Liver (tissue), 9 donors: Measurements from ENCODE around the gene GABARAPL1. TPM values are rescaled to one million over a fixed set of nuclear protein-coding genes. Genes with fewer than 3 reads are reported as not detected.

ENCODE experiments used
- DNase-seq: peaks from one replicate; pipeline ENCODE4 v3.0.0-alpha.2; 2017; ENCODE audit warnings: low spot score
- H3K27ac ChIP-seq, 2 donors: one replicate each; pipeline ENCODE4 v1.7.0; 2013; ENCODE audit warnings: inconsistent platforms in 2 of 2, low read length in 2 of 2, control low read depth in 1 of 2, low read depth in 1 of 2, mild to moderate bottlenecking in 1 of 2
- H3K27me3 ChIP-seq, 4 donors: one replicate each; pipeline versions ENCODE4 v1.6.1 to v1.7.0; 2013; ENCODE audit warnings: low read length in 3 of 4, inconsistent platforms in 1 of 4, mild to moderate bottlenecking in 1 of 4, moderate library complexity in 1 of 4; ENCODE audit not compliant: control insufficient read depth in 4 of 4, insufficient read depth in 4 of 4
- H3K36me3 ChIP-seq, 4 donors: one replicate each; pipeline versions ENCODE4 v1.6.1 to v1.7.0; 2013; ENCODE audit warnings: low read length in 3 of 4, mild to moderate bottlenecking in 3 of 4, low read depth in 1 of 4, moderate library complexity in 1 of 4; ENCODE audit not compliant: control insufficient read depth in 4 of 4, insufficient read depth in 3 of 4
- H3K4me1 ChIP-seq, 4 donors: one replicate each; pipeline versions ENCODE4 v1.6.1 to v1.7.0; 2013; ENCODE audit warnings: low read length in 3 of 4, mild to moderate bottlenecking in 3 of 4, moderate library complexity in 1 of 4; ENCODE audit not compliant: control insufficient read depth in 4 of 4, insufficient read depth in 4 of 4
- H3K4me3 ChIP-seq, 3 donors: one replicate each; pipeline versions ENCODE4 v1.6.1 to v1.7.0; 2013; ENCODE audit warnings: low read length in 3 of 3, control low read depth in 1 of 3, low read depth in 1 of 3, mild to moderate bottlenecking in 1 of 3
- H3K9ac ChIP-seq, 2 donors: one replicate each; pipeline ENCODE4 v1.7.0; 2013; ENCODE audit warnings: low read length in 2 of 2, mild to moderate bottlenecking in 2 of 2, moderate library complexity in 2 of 2, control low read depth in 1 of 2, low read depth in 1 of 2
- H3K9me3 ChIP-seq, 4 donors: one replicate each; pipeline versions ENCODE4 v1.6.1 to v1.7.0; 2013; ENCODE audit warnings: low read length in 3 of 4; ENCODE audit not compliant: control insufficient read depth in 4 of 4
- ATF3 ChIP-seq: IDR thresholded peaks from 2 replicates; pipeline ENCODE4 v1.6.1; 2016; ENCODE audit warnings: antibody characterized with exemption
- EGR1 ChIP-seq, 2 donors: IDR thresholded peaks; 2 replicates each; pipeline ENCODE4 v1.6.1; 2016 to 2018; ENCODE audit warnings: antibody characterized with exemption in 2 of 2, low read depth in 2 of 2
- FOXA1 ChIP-seq: IDR thresholded peaks from 2 replicates; pipeline ENCODE4 v1.6.1; 2016; ENCODE audit warnings: antibody characterized with exemption
- FOXA2 ChIP-seq: IDR thresholded peaks from 2 replicates; pipeline ENCODE4 v1.6.1; 2016; ENCODE audit warnings: antibody characterized with exemption
- GABPA ChIP-seq, 2 donors: IDR thresholded peaks in 1 of 2; conservative IDR thresholded peaks in 1 of 2; 2 replicates each; pipeline ENCODE4 v1.6.1; 2016; ENCODE audit warnings: antibody characterized with exemption in 2 of 2, mild to moderate bottlenecking in 1 of 2, moderate library complexity in 1 of 2
- HNF4A ChIP-seq, 2 donors: conservative IDR thresholded peaks; 2 replicates each; pipeline ENCODE4 v1.6.1; 2016; ENCODE audit warnings: antibody characterized with exemption in 2 of 2, mild to moderate bottlenecking in 2 of 2
- HNF4G ChIP-seq: IDR thresholded peaks from 2 replicates; pipeline ENCODE4 v1.6.1; 2016; ENCODE audit warnings: antibody characterized with exemption
- JUND ChIP-seq, 2 donors: IDR thresholded peaks; 2 replicates each; pipeline ENCODE4 v1.6.1; 2016; ENCODE audit warnings: antibody characterized with exemption in 2 of 2
- MAX ChIP-seq: IDR thresholded peaks from 2 replicates; pipeline ENCODE4 v1.6.1; 2016; ENCODE audit warnings: antibody characterized with exemption
- NR2F2 ChIP-seq: IDR thresholded peaks from 2 replicates; pipeline ENCODE4 v1.6.1; 2016; ENCODE audit warnings: antibody characterized with exemption
- RAD21 ChIP-seq, 2 donors: IDR thresholded peaks; 2 replicates each; pipeline ENCODE4 v1.6.1; 2016; ENCODE audit warnings: antibody characterized with exemption in 2 of 2, mild to moderate bottlenecking in 2 of 2
- RXRA ChIP-seq, 2 donors: IDR thresholded peaks; 2 replicates each; pipeline ENCODE4 v1.6.1; 2017 to 2018; ENCODE audit warnings: antibody characterized with exemption in 2 of 2, mild to moderate bottlenecking in 1 of 2
- SP1 ChIP-seq: IDR thresholded peaks from 2 replicates; pipeline ENCODE4 v1.6.1; 2018; ENCODE audit warnings: antibody characterized with exemption, mild to moderate bottlenecking
- TAF1 ChIP-seq: conservative IDR thresholded peaks from 2 replicates; pipeline ENCODE4 v1.6.1; 2016; ENCODE audit warnings: antibody characterized with exemption, mild to moderate bottlenecking
- YY1 ChIP-seq: IDR thresholded peaks from 2 replicates; pipeline ENCODE4 v1.6.1; 2016; ENCODE audit warnings: antibody characterized with exemption, mild to moderate bottlenecking
- WGBS: extraction: QIAGEN DNeasy Blood & Tissue Kit; methylation state at CpG from one replicate; pipeline ENCODE4 v1.1.7; 2013; 5-methylcytosine and 5-hydroxymethylcytosine counted together
- polyA plus RNA-seq, 2 donors: library from polyadenylated mRNA; stranded (reverse) in 1 of 2; unstranded in 1 of 2; fragments of 200-250 nt in 1 of 2; fragments of >200 nt in 1 of 2; fragmentation: Nextera tagmentation in 1 of 2; extraction: Ambion mirVana in 1 of 2; gene quantifications; one replicate each; pipeline versions ENCODE4 v1.2.1 to v1.2.3, GENCODE V29; 2013 to 2015
- total RNA-seq, 2 donors: library from RNA; depleted of rRNA; stranded (reverse); fragments of >200 nt; gene quantifications; one replicate each; pipeline ENCODE4 v1.2.3, GENCODE V29; 2014
- TF ChIP-seq, protein P1 (sequence below): IDR thresholded peaks from 2 replicates; pipeline ENCODE4 v1.6.1; 2016; ENCODE audit warnings: antibody characterized with exemption, mild to moderate bottlenecking
- TF ChIP-seq, protein P2 (sequence below): fragments of 150-350 bp; IDR thresholded peaks from 2 replicates; pipeline ENCODE4 v1.5.1; 2017; ENCODE audit warnings: improper control_type of control experiment, low read depth, low read length; ENCODE audit not compliant: missing input control
- donor health status: healthy.
- donor health status: healthy.
- donor health status: healthy.
- donor health status: healthy.
- donor health status: healthy.

GABARAPL1 gene
- total and polyA plus RNA-seq, 4 donors = 18.0 to 118 (median 53.0) TPM

- TF ChIP-seq EGR1 (IDR thresholded peaks at IDR 0.05; ENCODE audit: low read depth in 2 of 2) (no peak), RXRA (IDR thresholded peaks at IDR 0.05) (no peak), FOXA1 (no peak), YY1 (no peak), HNF4G (no peak), ATF3 (no peak), SP1 (no peak), TAF1 (no peak), FOXA2 (no peak), MAX (no peak), GABPA (IDR thresholded peaks at IDR 0.05 in 1 of 2, conservative IDR thresholded peaks at IDR 0.05 in 1 of 2) (no peak), NR2F2 (no peak)
- TF ChIP-seq, protein P1, sequence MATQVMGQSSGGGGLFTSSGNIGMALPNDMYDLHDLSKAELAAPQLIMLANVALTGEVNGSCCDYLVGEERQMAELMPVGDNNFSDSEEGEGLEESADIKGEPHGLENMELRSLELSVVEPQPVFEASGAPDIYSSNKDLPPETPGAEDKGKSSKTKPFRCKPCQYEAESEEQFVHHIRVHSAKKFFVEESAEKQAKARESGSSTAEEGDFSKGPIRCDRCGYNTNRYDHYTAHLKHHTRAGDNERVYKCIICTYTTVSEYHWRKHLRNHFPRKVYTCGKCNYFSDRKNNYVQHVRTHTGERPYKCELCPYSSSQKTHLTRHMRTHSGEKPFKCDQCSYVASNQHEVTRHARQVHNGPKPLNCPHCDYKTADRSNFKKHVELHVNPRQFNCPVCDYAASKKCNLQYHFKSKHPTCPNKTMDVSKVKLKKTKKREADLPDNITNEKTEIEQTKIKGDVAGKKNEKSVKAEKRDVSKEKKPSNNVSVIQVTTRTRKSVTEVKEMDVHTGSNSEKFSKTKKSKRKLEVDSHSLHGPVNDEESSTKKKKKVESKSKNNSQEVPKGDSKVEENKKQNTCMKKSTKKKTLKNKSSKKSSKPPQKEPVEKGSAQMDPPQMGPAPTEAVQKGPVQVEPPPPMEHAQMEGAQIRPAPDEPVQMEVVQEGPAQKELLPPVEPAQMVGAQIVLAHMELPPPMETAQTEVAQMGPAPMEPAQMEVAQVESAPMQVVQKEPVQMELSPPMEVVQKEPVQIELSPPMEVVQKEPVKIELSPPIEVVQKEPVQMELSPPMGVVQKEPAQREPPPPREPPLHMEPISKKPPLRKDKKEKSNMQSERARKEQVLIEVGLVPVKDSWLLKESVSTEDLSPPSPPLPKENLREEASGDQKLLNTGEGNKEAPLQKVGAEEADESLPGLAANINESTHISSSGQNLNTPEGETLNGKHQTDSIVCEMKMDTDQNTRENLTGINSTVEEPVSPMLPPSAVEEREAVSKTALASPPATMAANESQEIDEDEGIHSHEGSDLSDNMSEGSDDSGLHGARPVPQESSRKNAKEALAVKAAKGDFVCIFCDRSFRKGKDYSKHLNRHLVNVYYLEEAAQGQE = no peak
- TF ChIP-seq, protein P2, sequence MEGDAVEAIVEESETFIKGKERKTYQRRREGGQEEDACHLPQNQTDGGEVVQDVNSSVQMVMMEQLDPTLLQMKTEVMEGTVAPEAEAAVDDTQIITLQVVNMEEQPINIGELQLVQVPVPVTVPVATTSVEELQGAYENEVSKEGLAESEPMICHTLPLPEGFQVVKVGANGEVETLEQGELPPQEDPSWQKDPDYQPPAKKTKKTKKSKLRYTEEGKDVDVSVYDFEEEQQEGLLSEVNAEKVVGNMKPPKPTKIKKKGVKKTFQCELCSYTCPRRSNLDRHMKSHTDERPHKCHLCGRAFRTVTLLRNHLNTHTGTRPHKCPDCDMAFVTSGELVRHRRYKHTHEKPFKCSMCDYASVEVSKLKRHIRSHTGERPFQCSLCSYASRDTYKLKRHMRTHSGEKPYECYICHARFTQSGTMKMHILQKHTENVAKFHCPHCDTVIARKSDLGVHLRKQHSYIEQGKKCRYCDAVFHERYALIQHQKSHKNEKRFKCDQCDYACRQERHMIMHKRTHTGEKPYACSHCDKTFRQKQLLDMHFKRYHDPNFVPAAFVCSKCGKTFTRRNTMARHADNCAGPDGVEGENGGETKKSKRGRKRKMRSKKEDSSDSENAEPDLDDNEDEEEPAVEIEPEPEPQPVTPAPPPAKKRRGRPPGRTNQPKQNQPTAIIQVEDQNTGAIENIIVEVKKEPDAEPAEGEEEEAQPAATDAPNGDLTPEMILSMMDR = no peak
- 68% methylated on average over 5 of the region's 5 CpGs for WGBS
- Histone ChIP-seq H3K4me1 (peaks cover 0 to 5% (median 0%) of the 10 kb centered on the region in 4 donors), H3K36me3 (no peaks in the 10 kb centered on the region), H3K27ac (no peak overlapping the region), H3K27me3 (no peaks in the 10 kb centered on the region), H3K9ac (no peak overlapping the region), H3K9me3 (no peaks in the 10 kb centered on the region), H3K4me3 (no peak overlapping the region)
- no peak for DNase-seq
Measured at GRCh38 chr12:10170216-10170615, 42.5 kb upstream of the GABARAPL1 start.

- no peaks in the 10 kb centered on the region for H3K9me3 ChIP-seq
- no peak within 1 kb of the TSS for H3K9ac ChIP-seq
- WGBS = 83% methylated on average over 7 of the region's 7 CpGs
- TF ChIP-seq HNF4A (conservative IDR thresholded peaks at IDR 0.05) = no peak
- no peak for TF ChIP-seq EGR1 (IDR thresholded peaks at IDR 0.05; ENCODE audit: low read depth in 2 of 2)
- no peak for TF ChIP-seq JUND (IDR thresholded peaks at IDR 0.05)
- no peak for TF ChIP-seq FOXA1
- TF ChIP-seq, protein P2 = no peak
- TF ChIP-seq ATF3 = no peak
- no peak for TF ChIP-seq RXRA (IDR thresholded peaks at IDR 0.05)
- no peak for TF ChIP-seq RAD21 (IDR thresholded peaks at IDR 0.05)
- no peak for TF ChIP-seq NR2F2
- TF ChIP-seq MAX = no peak
- TF ChIP-seq HNF4G = no peak
- TF ChIP-seq, protein P1 = no peak
- no peak for TF ChIP-seq FOXA2
- TF ChIP-seq SP1 = no peak
- no peaks in the 10 kb centered on the region for H3K27me3 ChIP-seq
- H3K36me3 ChIP-seq = no peaks in the 10 kb centered on the region
- DNase-seq = no peak
- H3K4me3 ChIP-seq = no peak within 1 kb of the TSS
- H3K4me1 ChIP-seq = peaks cover 0 to 5% (median 0%) of the 10 kb centered on the region in 4 donors
- no peak within 1 kb of the TSS for H3K27ac ChIP-seq
Measured at GRCh38 chr12:10171973-10172728, 40.5 kb upstream of the GABARAPL1 start, which contains the start of gene OLR1. Gene OLR1 (minus strand): TSS chr12:10172132. CDS start chr12:10172077, 55 bp downstream.
